HG03432 (cell line): ENCODE data around the gene SHMT1.
A peak's percentile ranks its signal among the peaks of the same experiment; 100 is the strongest.
"Not testable (repeated sequence)": the region's sequence is repeated elsewhere in the genome, so short reads cannot be mapped to it uniquely, and the experiment has no call there.

Source experiments
- ATAC-seq: cut with Tn5 transposase; IDR thresholded peaks from one replicate; pipeline ENCODE4 v1.9.1; 2021; ENCODE audit warnings: mild to moderate bottlenecking, moderate library complexity; ENCODE audit not compliant: unreplicated experiment

SHMT1 gene

DNA sequence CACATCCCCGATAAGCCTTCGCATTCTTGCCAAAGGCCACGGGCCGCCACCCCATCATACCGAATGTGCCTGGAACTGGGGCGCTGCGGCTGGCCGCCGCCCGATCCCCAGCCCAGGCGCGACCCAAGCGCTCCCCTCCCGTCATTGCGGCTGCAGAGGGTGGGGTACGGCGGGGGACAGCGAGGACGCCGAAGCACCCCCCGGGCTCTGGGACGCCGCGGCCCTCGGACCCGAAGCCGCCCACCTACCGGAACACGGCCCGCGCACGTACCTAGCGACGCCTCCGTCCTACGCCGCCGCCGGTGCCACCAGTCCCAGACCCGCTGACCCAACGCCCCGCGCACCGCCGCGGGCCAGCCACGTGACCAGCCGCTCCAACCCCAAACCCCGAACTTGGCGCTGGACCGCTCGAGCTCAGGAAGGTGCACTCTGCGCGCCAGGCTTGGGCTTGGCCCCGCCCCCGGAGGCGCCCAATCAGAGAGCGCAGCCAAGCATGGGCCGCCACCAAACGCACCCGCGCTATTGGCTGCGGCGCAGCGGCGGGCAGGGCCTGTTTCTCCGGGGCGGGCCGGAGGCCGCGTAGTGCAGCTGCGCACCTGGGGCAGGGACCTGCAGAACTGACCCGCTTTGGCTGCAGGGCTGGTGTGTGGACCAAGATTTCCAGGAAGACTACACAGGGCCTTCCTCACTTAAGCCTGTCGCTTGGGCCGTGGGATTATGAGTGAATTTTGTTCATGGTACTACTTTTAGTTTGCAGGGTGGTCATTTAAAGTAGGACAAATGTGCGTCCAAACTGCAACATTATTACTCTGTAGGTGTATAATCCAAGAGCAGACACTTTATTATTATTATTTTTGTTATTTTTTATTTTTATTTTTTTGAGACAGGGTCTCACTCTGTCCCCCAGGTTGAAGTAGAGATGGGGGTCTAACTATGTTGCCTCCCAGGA lies at the start of gene SHMT1:
Gene SHMT1, minus strand, starts transcription at position 450 of the 949 bp plus-strand sequence. CDS start 7,569 bp downstream, outside the sequence.
- peak; percentile 98 for ATAC-seq

GRCh38 chr17:18412001-18412538 lies 48.7 kb upstream of the SHMT1 start:
- ATAC-seq = peak; percentile 83

DNA sequence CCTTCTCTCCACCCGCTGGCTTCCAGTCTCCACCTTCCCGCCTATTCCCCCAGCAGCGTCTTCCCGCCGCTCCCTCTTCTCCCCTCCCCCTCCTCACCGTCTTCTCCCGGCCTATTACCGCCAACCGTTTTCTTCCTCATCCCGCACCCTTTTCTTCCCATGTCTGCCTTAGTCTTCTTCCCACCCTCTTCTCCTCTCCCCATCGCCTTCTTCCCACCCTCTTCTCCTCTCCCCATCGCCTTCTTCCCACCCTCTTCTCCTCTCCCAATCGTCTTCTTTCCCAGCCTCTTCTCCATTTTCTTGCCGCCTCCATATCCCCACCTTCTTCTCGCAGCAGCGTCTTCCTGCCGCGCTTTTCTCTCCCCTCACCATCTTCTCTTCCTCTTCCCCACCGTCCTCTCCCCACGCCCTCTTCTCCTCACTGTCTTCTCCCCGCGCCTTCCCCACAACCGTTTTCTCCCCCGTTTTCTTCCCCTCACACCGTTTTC lies 48.1 kb upstream of the SHMT1 start:
- not testable (repeated sequence) for ATAC-seq

DNA sequence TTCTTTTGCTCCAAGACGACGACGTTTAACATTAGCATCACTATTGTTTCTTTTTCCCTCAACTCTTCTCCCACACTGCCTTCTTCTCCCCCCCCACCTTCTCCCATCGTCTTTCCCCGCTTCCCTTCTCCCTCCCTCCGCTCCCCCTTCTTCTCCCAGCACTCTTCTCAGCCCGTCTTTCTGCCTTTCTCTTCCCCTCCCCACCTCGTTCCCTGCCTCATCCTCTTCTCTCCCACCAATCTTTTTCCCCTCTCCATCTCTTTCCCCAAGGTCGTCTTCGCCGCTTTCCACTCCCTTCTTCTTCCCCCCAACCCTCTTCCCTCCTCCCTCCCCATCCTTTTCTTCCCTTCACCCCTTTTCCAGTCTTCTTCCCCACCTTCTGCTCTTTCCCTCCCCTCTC lies 47.4 kb upstream of the SHMT1 start:
- ATAC-seq = not testable (repeated sequence)

GRCh38 chr17:18409321-18409720 lies 46.0 kb upstream of the SHMT1 start:
- ATAC-seq = not testable (repeated sequence)

- not testable (repeated sequence) for ATAC-seq
These were observed 45.6 kb upstream of the SHMT1 start for GRCh38 chr17:18408906-18409305.

- ATAC-seq = peak; percentile 78
These were observed 40.3 kb upstream of the SHMT1 start for GRCh38 chr17:18403604-18404003.

- not testable (repeated sequence) for ATAC-seq
These were observed 39.8 kb upstream of the SHMT1 start for GRCh38 chr17:18403166-18403565.

- ATAC-seq = not testable (repeated sequence)
These were observed 38.7 kb upstream of the SHMT1 start for GRCh38 chr17:18401872-18402590.

GRCh38 chr17:18388728-18389127 lies 25.4 kb upstream of the SHMT1 start:
- not testable (repeated sequence) for ATAC-seq

DNA sequence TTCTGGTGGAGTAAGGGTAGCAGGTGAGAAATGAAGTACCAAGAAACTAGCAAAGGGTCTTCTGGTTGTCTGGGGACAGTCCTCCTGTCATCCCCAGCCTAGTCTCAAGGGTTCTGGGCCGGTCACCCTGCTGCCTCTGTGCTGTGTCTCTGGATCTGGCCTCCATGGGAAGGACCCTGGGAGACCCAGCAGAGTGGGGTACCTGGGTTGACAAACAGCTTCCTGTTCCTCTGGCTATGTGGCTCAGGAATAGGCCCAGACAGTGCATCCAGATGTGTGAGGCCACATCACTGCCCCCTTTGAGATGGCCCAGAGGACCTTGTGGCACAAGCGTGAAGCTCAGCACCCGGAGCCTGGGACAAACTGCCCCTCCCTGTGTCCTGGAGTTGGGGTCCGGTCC lies 24.9 kb upstream of the SHMT1 start:
- not testable (repeated sequence) for ATAC-seq

DNA sequence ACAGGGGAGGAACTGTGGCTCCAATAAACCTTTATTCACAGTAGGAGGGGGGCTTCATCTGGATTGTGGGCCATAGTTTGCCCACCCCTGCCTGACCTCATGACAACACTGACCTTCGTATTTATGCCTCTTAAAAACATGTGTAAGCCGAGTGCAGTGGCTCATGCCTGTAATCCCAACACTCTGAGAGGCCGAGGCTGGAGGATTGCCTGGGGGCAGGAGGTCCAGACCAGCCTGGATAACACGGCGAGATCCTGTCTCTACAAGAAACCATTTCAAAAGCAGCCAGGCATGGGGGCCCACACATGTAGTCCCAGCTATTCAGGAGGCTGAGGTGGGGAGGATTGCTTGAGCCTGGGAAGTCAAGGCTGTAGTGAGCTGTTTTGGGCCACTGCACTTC lies 24.2 kb upstream of the SHMT1 start:
- not testable (repeated sequence) for ATAC-seq

- ATAC-seq = not testable (repeated sequence)
These were observed 20.9 kb upstream of the SHMT1 start for GRCh38 chr17:18384271-18384670.

- ATAC-seq = not testable (repeated sequence)
These were observed 19.7 kb upstream of the SHMT1 start for GRCh38 chr17:18383079-18383481.

DNA sequence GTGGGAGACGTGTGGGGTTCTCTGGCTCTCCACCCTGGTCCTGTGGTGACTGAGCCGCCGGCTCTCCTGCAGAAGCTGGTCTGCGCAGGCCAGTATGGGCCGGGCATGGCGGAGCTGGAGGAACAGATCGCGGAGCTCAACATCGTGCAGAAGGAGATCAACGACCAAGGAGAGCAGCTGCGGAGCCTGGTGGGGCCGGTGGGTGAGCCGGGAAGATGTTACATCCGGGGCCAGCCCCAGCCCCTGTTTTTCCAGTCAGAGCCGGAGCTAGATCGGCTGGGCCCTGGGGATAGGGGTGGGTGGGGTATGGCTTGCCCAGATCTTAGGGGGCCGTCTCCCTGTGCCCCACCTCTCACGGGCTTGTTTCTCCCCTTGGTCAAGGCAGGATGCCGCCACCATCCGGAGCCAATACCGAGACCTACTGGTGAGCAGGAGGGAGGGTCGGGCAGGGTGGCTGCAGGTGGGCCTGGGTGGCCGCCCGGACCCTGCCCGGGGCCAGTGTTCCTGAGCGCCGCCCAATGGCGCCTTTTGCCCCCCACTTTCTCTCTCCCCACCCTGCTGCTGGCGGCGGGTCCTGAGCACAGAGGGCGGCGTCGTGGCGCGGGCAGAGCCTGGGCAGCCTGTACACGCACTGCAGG lies 19.2 kb upstream of the SHMT1 start:
- ATAC-seq = no peak

- no peak for ATAC-seq
These were observed 18.5 kb upstream of the SHMT1 start for GRCh38 chr17:18381953-18382245.

DNA sequence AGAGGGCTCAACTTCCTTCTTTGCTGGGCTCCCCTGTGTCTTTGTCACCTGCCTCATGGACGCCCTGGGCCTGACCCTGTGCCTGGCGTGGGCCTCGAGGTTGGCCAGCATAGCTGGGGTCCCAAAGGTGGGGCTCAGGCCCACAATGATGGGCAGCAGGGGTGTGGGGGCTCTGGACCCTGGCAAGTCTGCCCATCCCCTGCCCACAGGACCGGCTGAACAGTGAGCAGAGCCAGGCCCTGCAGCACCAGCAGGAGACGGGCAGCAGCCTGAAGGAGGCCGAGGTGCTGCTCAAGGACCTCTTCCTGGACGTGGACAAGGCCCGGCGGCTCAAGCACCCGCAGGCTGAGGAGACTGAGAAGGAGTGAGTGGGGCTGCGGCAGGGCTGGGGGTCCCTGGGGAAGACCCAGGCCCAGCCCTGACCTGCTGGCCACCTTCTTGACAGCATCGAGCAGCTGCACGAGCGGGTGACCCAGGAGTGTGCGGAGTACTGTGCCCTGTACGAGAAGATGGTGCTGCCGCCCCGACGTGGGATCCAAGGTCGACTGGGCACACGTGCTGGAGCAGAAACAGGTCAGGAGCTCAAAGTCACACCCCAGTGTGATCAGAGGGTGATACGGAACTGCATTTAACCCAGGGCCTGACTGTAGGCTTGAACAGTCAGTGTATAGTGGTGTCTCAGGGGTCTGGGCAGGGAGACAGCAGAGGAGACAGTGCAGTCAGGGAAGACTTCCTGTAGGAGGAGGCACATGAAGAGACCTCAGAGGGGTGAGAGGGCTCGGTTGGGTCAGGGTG lies 18.0 kb upstream of the SHMT1 start:
- ATAC-seq = no peak

DNA sequence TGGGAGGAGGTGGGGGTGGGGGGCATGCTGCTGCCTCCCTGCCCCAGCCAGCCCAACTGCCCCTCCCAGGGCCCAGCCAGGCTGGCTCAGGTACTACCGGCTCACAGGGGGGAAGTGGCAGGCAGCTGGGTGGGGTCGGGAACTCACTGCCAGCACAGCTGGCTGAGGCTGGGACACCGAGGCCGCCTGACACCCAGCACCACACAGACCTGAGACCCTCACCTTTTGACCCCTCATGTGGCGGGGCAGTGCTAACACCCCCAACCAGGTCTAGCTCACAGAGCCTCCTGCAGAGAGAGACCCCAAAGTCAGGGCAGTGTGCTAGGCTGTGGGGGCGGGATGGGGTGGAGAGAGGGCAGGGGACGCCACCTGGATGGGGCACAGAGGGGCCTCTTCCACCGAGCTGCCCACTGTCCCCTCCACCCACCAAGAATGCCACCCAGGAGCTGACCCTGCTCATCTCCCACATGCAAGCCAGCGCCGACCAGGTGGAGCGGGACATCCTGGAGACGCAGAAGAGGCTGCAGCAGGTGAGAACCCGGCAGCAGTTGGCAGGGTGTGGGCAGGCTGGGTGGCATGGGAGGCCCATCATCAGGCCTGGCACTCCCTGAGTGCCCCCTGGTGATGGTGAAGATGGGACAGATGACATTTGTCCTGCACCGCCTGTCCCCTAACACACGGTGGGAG lies 17.3 kb upstream of the SHMT1 start:
- no peak for ATAC-seq

DNA sequence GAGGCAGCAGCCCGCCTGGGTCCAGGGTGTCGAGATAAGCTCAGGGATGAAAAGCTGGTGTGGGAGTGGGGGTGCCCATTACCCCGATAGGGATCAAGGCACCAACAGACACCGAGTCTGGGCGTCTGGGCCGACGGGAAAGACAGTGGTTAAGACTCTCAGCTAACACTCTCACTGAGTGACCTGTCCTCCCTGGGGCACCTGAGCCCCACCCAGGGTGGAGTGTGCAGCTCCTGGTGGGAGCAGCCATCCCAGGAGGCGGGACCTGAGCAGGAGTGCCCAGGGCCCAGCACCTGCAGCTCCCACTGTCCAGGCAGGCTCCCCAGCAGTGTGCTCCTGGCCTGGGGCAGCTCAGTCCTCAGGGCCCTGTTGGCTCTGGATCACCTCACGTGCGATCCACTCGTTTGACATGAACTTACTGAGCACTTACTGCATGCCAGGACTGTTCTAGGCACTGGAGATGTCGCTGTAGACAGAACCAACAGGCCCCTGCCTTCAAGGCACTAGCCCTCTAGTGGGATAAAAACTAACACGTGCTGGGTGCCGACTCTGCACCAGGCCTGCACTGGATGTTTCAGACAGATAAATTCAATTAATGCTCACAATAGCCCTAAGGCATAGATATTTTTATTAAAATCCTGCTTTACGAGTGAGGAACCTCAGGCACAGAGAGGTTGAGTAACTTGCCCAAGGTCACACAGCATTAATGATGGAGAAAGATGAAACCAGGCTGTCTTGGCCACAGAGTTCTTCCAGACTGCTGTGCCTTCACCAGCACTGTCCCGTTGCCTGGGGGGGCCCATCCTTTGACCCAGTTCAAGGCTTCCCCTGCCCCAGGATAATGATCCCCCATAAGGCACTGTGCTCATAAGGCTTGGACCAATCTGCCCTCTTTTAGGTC lies 16.1 kb upstream of the SHMT1 start:
- ATAC-seq = no peak
